ENCODE data around the gene SNX4.

SNX4 gene

GRCh38 chr3:125461896-125462295, 58.1 kb downstream of the SNX4 start:
- no peak for TF ChIP-seq CTCF (IDR thresholded peaks at IDR 0.05; ENCODE audit: low read depth, low read length)
- no peak overlapping the region for H3K4me3 ChIP-seq (ENCODE audit: low read depth, low read length)

- TF ChIP-seq CTCF (IDR thresholded peaks at IDR 0.05; ENCODE audit: low read depth, low read length): no peak
- H3K4me3 ChIP-seq (ENCODE audit: low read depth, low read length): no peak overlapping the region
Measured at GRCh38 chr3:125460233-125460632, 59.8 kb downstream of the SNX4 start.

- H3K4me3 ChIP-seq (ENCODE audit: low read depth, low read length): no peak overlapping the region
- no peak for TF ChIP-seq CTCF (IDR thresholded peaks at IDR 0.05; ENCODE audit: low read depth, low read length)
Measured at GRCh38 chr3:125443923-125444322, 76.1 kb downstream of the SNX4 start.

- no peak for TF ChIP-seq CTCF (IDR thresholded peaks at IDR 0.05; ENCODE audit: low read depth, low read length)
- no peak overlapping the region for H3K4me3 ChIP-seq (ENCODE audit: low read depth, low read length)
Measured at GRCh38 chr3:125442506-125442905, 77.5 kb downstream of the SNX4 start.

GRCh38 chr3:125440970-125441369, 79.0 kb downstream of the SNX4 start:
- H3K4me3 ChIP-seq (ENCODE audit: low read depth, low read length): no peak overlapping the region
- no peak for TF ChIP-seq CTCF (IDR thresholded peaks at IDR 0.05; ENCODE audit: low read depth, low read length)

GRCh38 chr3:125440559-125440955, 79.4 kb downstream of the SNX4 start:
- no peak for TF ChIP-seq CTCF (IDR thresholded peaks at IDR 0.05; ENCODE audit: low read depth, low read length)
- H3K4me3 ChIP-seq (ENCODE audit: low read depth, low read length): no peak overlapping the region

- TF ChIP-seq CTCF (IDR thresholded peaks at IDR 0.05; ENCODE audit: low read depth, low read length): peak; percentile 97
- no peak overlapping the region for H3K4me3 ChIP-seq (ENCODE audit: low read depth, low read length)
Measured at GRCh38 chr3:125437631-125438435, 82.2 kb downstream of the SNX4 start.

All from WI38 (cell line).